K562 (cell line): ENCODE data around the gene EXOC4. TPM values are rescaled to one million over a fixed set of nuclear protein-coding genes. Genes with fewer than 3 reads are reported as not detected.

Source experiments
- ATAC-seq: fragments of 200-7000 bp; cut with Tn5 transposase; 3 replicates; pipeline ENCODE4 v1.9.1; 2020; ENCODE audit warnings: moderate library complexity
- BruUV-seq: library from RNA; stranded (reverse); fragments of 400-500 nt; replicated peaks from 2 replicates; lab custom pipeline; 2021; lab: Mats Ljungman, UMichigan
- CTCF ChIA-PET: fragments of 300-600 bp; formaldehyde crosslinking; extraction: SDS; loops from one replicate; lab custom pipeline; 2021; ENCODE audit warnings: low intra/inter-chr PET ratio; lab: Yijun Ruan, JAX
- POLR2A ChIA-PET: fragments of 300-600, 350-650 bp; sonication (Branson Sonifier 250); formaldehyde crosslinking; extraction: SDS; loops from one replicate; lab custom pipeline; 2021; ENCODE audit warnings: antibody characterized with exemption, inconsistent platforms; lab: Yijun Ruan, JAX
- DNase-seq, 4 experiments: peaks; one replicate each; pipeline versions ENCODE4 v3.0.0 to v3.0.0-alpha.2; 2011 to 2018; ENCODE audit warnings: low spot score in 3 of 4, mixed read lengths in 3 of 4; ENCODE audit errors: extremely low read depth in 1 of 4
- FAIRE-seq: peaks from 2 replicates; lab custom pipeline; 2011; peaks lifted over from hg19 to GRCh38; lab: Jason Lieb, UNC
- H2AFZ ChIP-seq: 2 replicates; pipeline ENCODE4 v1.6.0; 2011; ENCODE audit warnings: low read depth, low read length, control low read depth, inconsistent platforms
- H3K27ac ChIP-seq: fragments of 200-600 bp; 3 replicates; pipeline ENCODE4 v1.8.0; 2011; ENCODE audit warnings: low read depth, mild to moderate bottlenecking, control low read depth, inconsistent platforms, low read length, moderate library complexity, mixed read lengths; ENCODE audit errors: extremely low read depth
- H3K27me3 ChIP-seq, 2 experiments: fragments of 300-600 bp in 1 of 2; 2 replicates in 1 of 2; 3 replicates in 1 of 2; pipeline versions ENCODE4 v1.6.0 to v1.8.0; 2011; ENCODE audit warnings: inconsistent platforms in 2 of 2, low read length in 2 of 2, mild to moderate bottlenecking in 1 of 2, mixed read lengths in 1 of 2, moderate library complexity in 1 of 2; ENCODE audit not compliant: control insufficient read depth in 2 of 2, insufficient read depth in 2 of 2
- H3K36me3 ChIP-seq: fragments of 300-600 bp; 3 replicates; pipeline ENCODE4 v1.8.0; 2011; ENCODE audit warnings: mild to moderate bottlenecking, low read length, inconsistent platforms; ENCODE audit not compliant: control insufficient read depth, insufficient read depth
- H3K4me1 ChIP-seq, 2 experiments: fragments of 200-600 bp in 1 of 2; replicated peaks in 1 of 2; 2 replicates in 1 of 2; 3 replicates in 1 of 2; pipeline versions ENCODE4 v1.5.1 to v1.8.0; 2011; ENCODE audit warnings: inconsistent platforms in 2 of 2, low read length in 2 of 2, mild to moderate bottlenecking in 1 of 2, mixed read lengths in 1 of 2, moderate library complexity in 1 of 2; ENCODE audit not compliant: control insufficient read depth in 2 of 2, insufficient read depth in 2 of 2
- H3K4me2 ChIP-seq: 2 replicates; pipeline ENCODE4 v1.6.1; 2011; ENCODE audit warnings: low read length, control low read depth, inconsistent platforms, mixed read lengths; ENCODE audit not compliant: insufficient read depth
- H3K4me3 ChIP-seq: fragments of 200-600 bp; sonication (generic), shearing (Covaris generic); 2 replicates; pipeline ENCODE4 v1.5.1; 2016; ENCODE audit warnings: control low read depth, inconsistent platforms
- H3K79me2 ChIP-seq: fragments of 200-600 bp; 3 replicates; pipeline ENCODE4 v1.8.0; 2011; ENCODE audit warnings: low read length, inconsistent platforms; ENCODE audit not compliant: control insufficient read depth, insufficient read depth
- H3K9ac ChIP-seq, 2 experiments: 2 replicates each; pipeline versions ENCODE4 v1.6.0 to v1.6.1; 2011; ENCODE audit warnings: low read depth in 2 of 2, low read length in 2 of 2, control low read depth in 1 of 2, inconsistent platforms in 1 of 2, mild to moderate bottlenecking in 1 of 2, mixed read lengths in 1 of 2; ENCODE audit not compliant: insufficient read depth in 1 of 2
- H3K9me1 ChIP-seq: one replicate; pipeline ENCODE4 v1.6.0; 2011; ENCODE audit warnings: inconsistent platforms, mild to moderate bottlenecking, low read length, moderate library complexity; ENCODE audit not compliant: control insufficient read depth, insufficient read depth
- H3K9me3 ChIP-seq: replicated peaks from 2 replicates; pipeline ENCODE4 v1.5.1; 2011; ENCODE audit warnings: low read depth, low read length, inconsistent platforms; ENCODE audit not compliant: control insufficient read depth, insufficient read depth
- H4K20me1 ChIP-seq: replicated peaks from 2 replicates; pipeline ENCODE4 v1.6.1; 2011; ENCODE audit warnings: low read length, inconsistent platforms, mixed read lengths; ENCODE audit not compliant: control insufficient read depth, insufficient read depth
- ASH1L ChIP-seq: fragments of 450-650 bp; IDR thresholded peaks from 2 replicates; pipeline ENCODE4 v1.6.1; 2018; ENCODE audit warnings: borderline replicate concordance, mild to moderate bottlenecking, low read depth; ENCODE audit not compliant: partially characterized antibody
- FOXM1 ChIP-seq, 2 experiments: fragments of 450-650 bp in 1 of 2; sonication (generic) in 1 of 2; formaldehyde crosslinking in 1 of 2; IDR thresholded peaks; 2 replicates each; pipeline versions ENCODE4 v1.6.1 to v1.9.0; 2017 to 2022; ENCODE audit warnings: low read depth in 2 of 2, mild to moderate bottlenecking in 2 of 2, missing genetic modification reagents in 1 of 2, moderate library complexity in 1 of 2
- KLF13 ChIP-seq: fragments of 450-650 bp; IDR thresholded peaks from 2 replicates; pipeline ENCODE4 v1.6.1; 2016; ENCODE audit warnings: missing genetic modification characterization, low read depth, mild to moderate bottlenecking, missing compliant biosample characterization, moderate library complexity, borderline replicate concordance
- L3MBTL2 ChIP-seq: fragments of 450-650 bp; IDR thresholded peaks from 2 replicates; pipeline ENCODE4 v1.6.1; 2016; ENCODE audit warnings: mild to moderate bottlenecking, moderate library complexity
- MYNN ChIP-seq, 2 experiments: sonication (generic); formaldehyde crosslinking in 1 of 2; IDR thresholded peaks; 2 replicates each; pipeline versions ENCODE4 v1.5.0 to v1.6.1; 2016 to 2020; ENCODE audit warnings: antibody characterized with exemption in 1 of 2, missing genetic modification reagents in 1 of 2
- NBN ChIP-seq: fragments of 450-650 bp; IDR thresholded peaks from 2 replicates; pipeline ENCODE4 v1.6.1; 2016; ENCODE audit warnings: low read depth, mild to moderate bottlenecking
- RAD51 ChIP-seq: fragments of 450-650 bp; IDR thresholded peaks from 2 replicates; pipeline ENCODE4 v1.7.1; 2016; ENCODE audit warnings: low read depth, mild to moderate bottlenecking, borderline replicate concordance
- ZNF121 ChIP-seq: sonication (generic); formaldehyde crosslinking; conservative IDR thresholded peaks from 2 replicates; pipeline ENCODE4 v1.8.0; 2022; ENCODE audit warnings: missing genetic modification reagents
- ZNF407 ChIP-seq: fragments of 450-650 bp; IDR thresholded peaks from 2 replicates; pipeline ENCODE4 v1.6.1; 2016; ENCODE audit warnings: low read depth
- WGBS: fragments of 100-300 bp; shearing (Covaris generic); methylation state at CpG from one replicate; pipeline ENCODE4 v1.1.6; 2016; ENCODE audit warnings: low coverage, mixed read lengths; ENCODE audit not compliant: insufficient coverage; ENCODE audit errors: missing lambda C conversion rate; 5-methylcytosine and 5-hydroxymethylcytosine counted together
- in situ Hi-C: fragments of 300-500 bp; cut with MboI; formaldehyde crosslinking; loops from 4 replicates; pipeline ENCODE4 v1.15.0; 2018; ENCODE audit warnings: inconsistent platforms, mixed read lengths
- intact Hi-C: fragments of 100-400 bp; cut with micrococcal nuclease; formaldehyde crosslinking; loops from 2 replicates; pipeline ENCODE4 v1.14.2; 2022
- polyA plus RNA-seq, 8 experiments: library from polyadenylated mRNA; depleted of rRNA in 4 of 8; stranded (reverse) in 5 of 8; unstranded in 3 of 8; fragments of >200 nt; fragmentation: Nextera tagmentation in 2 of 8; fragmentation: Illumina TruSeq in 1 of 8; extraction: Ambion mirVana in 2 of 8; extraction: Trizol in 1 of 8; gene quantifications; 2 replicates each; pipeline versions ENCODE4 v1.2.1 to v1.2.3, GENCODE V29; 2011 to 2014; ENCODE audit warnings: inconsistent platforms in 1 of 8, missing spikeins in 1 of 8
- total RNA-seq, 7 experiments: library from RNA; depleted of rRNA in 6 of 7; stranded (reverse); fragments of >200 nt in 6 of 7; fragmentation: Illumina TruSeq in 2 of 7; extraction: Trizol in 2 of 7; gene quantifications; 2 replicates each; pipeline versions ENCODE4 v1.2.1 to v1.2.3, GENCODE V29; 2011 to 2021; ENCODE audit warnings: low replicate concordance in 1 of 7

Gene EXOC4
- total and polyA plus RNA-seq, 9 of the 15 experiments (the other 6 are each of a cell fraction or from before 2014, with no cell fraction given) = 18.5 to 73.1 (median 46.6) TPM

- TF ChIP-seq MYNN (IDR thresholded peaks at IDR 0.05) (no peak), MYNN (CRISPR knock-in tag; IDR thresholded peaks at IDR 0.05) (no peak), ASH1L (no peak)
Observed at GRCh38 chr7:133234961-133235875, 17.7 kb upstream of the EXOC4 start (continued).

GRCh38 chr7:133237545-133237944, 15.3 kb upstream of the EXOC4 start:
- no peak overlapping the region for H3K27ac ChIP-seq
- no peak overlapping the region for H3K4me2 ChIP-seq
- H3K4me3 ChIP-seq = no peak overlapping the region
- H3K9me1 ChIP-seq = no peaks in the 10 kb centered on the region
- in situ Hi-C loops (no loop called here), intact Hi-C loops (loop anchor here (10.0 kb wide), 1 partner anchor 197 kb away; no protein-coding TSS in a partner anchor)
- DNase-seq = no peak
- H3K4me1 ChIP-seq = no peaks in the 10 kb centered on the region
- peaks cover 33 to 34% of the 10 kb centered on the region in 2 experiments for H3K27me3 ChIP-seq
- CTCF ChIA-PET = no interaction called here
- WGBS = 2% methylated on average over 3 of the region's 3 CpGs
- POLR2A ChIA-PET = interaction anchor here (0.6 to 1.3 kb wide), 3 partner anchors 9 to 939 kb away, joined by 3 to 7 read pairs (median 4); partner anchors contain the start of gene EXOC4
- no peaks in the 10 kb centered on the region for H4K20me1 ChIP-seq
- no TSS peak for BruUV-seq
- no peaks in the 10 kb centered on the region for H3K9me3 ChIP-seq
- no peaks in the 10 kb centered on the region for H3K79me2 ChIP-seq
- H2AFZ ChIP-seq = no peak overlapping the region
- ATAC-seq = no peak
- H3K9ac ChIP-seq = no peak overlapping the region
- no peaks in the 10 kb centered on the region for H3K36me3 ChIP-seq
- no peak for FAIRE-seq
- TF ChIP-seq ZNF407 (no peak), ZNF121 (no peak), FOXM1 (IDR thresholded peaks at IDR 0.05; ENCODE audit: low read depth) (no peak), FOXM1 (CRISPR knock-in tag; IDR thresholded peaks at IDR 0.05; ENCODE audit: low read depth) (no peak), L3MBTL2 (no peak), RAD51 (no peak), NBN (no peak), KLF13 (no peak)
